IgD-negative memory B cell (primary cell): ENCODE data around the gene VAMP2. TPM values are rescaled to one million over a fixed set of nuclear protein-coding genes. Genes with fewer than 3 reads are reported as not detected.
A peak's percentile ranks its signal among the peaks of the same experiment; 100 is the strongest.
"Not testable (repeated sequence)": the region's sequence is repeated elsewhere in the genome, so short reads cannot be mapped to it uniquely, and the experiment has no call there.

Source experiments
- H3K27ac Mint-ChIP-seq, 3 donors: one replicate each; pipeline ENCODE4 v1.8.0; 2020 to 2022; ENCODE audit warnings: mild to moderate bottlenecking in 3 of 3, mixed read lengths in 3 of 3, moderate library complexity in 1 of 3
- H3K27me3 Mint-ChIP-seq: one replicate; pipeline ENCODE4 v1.8.0; 2021; ENCODE audit warnings: mixed read lengths
- H3K36me3 Mint-ChIP-seq: one replicate; pipeline ENCODE4 v1.8.0; 2020; ENCODE audit warnings: mild to moderate bottlenecking, mixed read lengths
- H3K4me1 Mint-ChIP-seq, 3 donors: one replicate each; pipeline ENCODE4 v1.8.0; 2020 to 2022; ENCODE audit warnings: mixed read lengths in 3 of 3, mild to moderate bottlenecking in 1 of 3
- H3K4me3 Mint-ChIP-seq, 4 donors: one replicate each; pipeline ENCODE4 v1.8.0; 2020 to 2022; ENCODE audit warnings: mild to moderate bottlenecking in 4 of 4, mixed read lengths in 4 of 4, moderate library complexity in 3 of 4
- H3K9me3 Mint-ChIP-seq, 3 donors: one replicate each; pipeline ENCODE4 v1.8.0; 2020 to 2021; ENCODE audit warnings: mixed read lengths in 3 of 3, mild to moderate bottlenecking in 1 of 3
- polyA plus RNA-seq: library from polyadenylated mRNA; unstranded; fragments of 300-500 nt; fragmentation: Illumina TruSeq; gene quantifications from one replicate; pipeline ENCODE4 v1.2.3, GENCODE V29; 2021

The VAMP2 gene
- polyA plus RNA-seq, 1 donor from 2014 or later: 83.7 TPM

DNA sequence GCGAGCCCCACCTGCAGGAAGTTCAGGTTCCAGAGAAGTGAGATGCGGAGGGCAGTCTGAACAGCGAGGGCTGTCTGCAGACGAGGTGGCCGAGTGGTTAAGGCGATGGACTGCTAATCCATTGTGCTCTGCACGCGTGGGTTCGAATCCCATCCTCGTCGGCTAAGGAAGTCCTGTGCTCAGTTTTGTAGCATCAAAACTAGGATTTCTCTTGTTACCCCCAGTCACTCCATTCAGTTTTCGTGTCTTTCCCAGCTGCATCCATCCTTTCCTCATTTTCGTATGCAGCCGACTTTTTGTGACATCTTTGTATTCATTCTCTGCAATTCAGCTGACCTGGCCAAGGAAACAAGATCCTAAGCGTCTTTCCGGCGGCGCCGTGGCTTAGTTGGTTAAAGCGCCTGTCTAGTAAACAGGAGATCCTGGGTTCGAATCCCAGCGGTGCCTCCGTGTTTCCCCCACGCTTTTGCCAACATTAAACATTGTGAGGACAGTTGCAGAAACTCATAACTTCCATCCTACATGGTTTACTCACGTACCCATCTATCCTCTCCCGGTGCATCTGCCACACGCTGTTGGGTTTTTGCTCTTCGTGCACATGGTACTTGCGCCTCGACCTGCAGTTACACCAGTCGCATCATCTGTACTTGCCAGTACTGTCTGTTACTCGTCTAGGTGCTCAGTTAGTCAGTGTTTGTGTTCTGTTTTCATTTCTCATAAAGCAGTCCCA, 24.2 kb upstream of the VAMP2 start:
- no peak overlapping the region for H3K27ac Mint-ChIP-seq
- H3K4me3 Mint-ChIP-seq: no peak overlapping the region
- no peaks in the 10 kb centered on the region for H3K36me3 Mint-ChIP-seq
- H3K9me3 Mint-ChIP-seq: no peaks in the 10 kb centered on the region
- no peaks in the 10 kb centered on the region for H3K27me3 Mint-ChIP-seq
- peaks cover 7 to 13% (median 12%) of the 10 kb centered on the region in 3 donors for H3K4me1 Mint-ChIP-seq

DNA sequence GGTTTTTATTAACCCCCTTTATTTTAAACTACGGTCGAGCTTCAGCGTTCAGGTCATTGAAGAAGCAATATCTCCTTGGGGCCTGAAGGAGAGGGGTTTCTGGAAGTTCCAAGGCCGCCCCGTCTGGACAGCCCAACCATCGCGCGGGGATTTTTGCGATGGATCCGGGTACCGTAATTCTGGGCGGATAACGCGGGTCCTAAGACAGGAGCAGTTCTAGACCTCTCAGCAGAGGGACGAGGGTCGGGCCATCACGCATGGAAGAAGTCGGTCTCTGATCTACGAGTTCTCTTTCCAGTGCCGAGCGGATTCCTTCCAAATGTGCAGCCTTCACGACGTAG, 23.7 kb upstream of the VAMP2 start:
- Mint-ChIP-seq H3K4me1 (peaks cover 11 to 15% (median 11%) of the 10 kb centered on the region in 3 donors), H3K27ac (no peak overlapping the region), H3K4me3 (no peak overlapping the region), H3K9me3 (no peaks in the 10 kb centered on the region), H3K27me3 (no peaks in the 10 kb centered on the region), H3K36me3 (no peaks in the 10 kb centered on the region)

DNA sequence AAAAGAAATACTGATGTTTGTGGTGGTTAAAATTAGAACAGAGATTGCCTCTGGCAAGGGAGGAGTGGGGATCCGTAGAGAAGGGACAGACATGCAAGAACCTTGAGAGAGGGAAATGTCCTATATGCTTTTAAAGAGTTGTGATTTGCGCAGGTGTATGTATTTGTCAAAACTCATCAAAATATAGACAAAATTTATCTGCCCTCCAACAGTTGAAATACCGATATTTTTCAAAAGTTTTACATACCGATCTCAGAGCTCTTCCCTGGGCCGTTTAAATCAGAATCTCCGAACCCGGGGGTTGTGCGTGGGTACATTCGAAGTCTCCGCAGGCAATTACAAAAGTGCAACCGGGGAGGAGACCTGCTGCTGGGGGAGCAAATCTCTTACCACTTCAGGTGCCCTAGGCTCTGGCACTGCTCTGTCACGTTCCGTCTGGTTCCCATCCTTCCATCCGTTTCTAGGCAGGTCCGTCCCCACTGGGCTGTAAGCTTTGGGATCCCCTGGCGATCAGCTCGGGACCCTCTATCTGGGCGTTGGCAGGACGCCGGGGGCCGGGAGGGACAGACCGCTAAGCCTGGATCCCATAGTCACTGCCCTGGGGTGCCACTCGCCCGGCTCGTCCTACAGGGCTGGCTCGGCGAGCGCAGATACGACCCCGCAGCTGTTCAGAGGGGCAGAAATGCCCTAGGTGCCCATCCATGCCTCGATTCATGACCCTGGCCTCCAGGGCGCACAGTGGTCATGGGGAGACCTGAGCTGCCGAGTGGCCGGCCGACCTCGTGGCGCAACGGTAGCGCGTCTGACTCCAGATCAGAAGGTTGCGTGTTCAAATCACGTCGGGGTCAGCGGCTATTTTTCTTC, 23.1 kb upstream of the VAMP2 start:
- H3K27ac Mint-ChIP-seq: no peak overlapping the region
- H3K4me1 Mint-ChIP-seq: peaks cover 8 to 15% (median 11%) of the 10 kb centered on the region in 3 donors

DNA sequence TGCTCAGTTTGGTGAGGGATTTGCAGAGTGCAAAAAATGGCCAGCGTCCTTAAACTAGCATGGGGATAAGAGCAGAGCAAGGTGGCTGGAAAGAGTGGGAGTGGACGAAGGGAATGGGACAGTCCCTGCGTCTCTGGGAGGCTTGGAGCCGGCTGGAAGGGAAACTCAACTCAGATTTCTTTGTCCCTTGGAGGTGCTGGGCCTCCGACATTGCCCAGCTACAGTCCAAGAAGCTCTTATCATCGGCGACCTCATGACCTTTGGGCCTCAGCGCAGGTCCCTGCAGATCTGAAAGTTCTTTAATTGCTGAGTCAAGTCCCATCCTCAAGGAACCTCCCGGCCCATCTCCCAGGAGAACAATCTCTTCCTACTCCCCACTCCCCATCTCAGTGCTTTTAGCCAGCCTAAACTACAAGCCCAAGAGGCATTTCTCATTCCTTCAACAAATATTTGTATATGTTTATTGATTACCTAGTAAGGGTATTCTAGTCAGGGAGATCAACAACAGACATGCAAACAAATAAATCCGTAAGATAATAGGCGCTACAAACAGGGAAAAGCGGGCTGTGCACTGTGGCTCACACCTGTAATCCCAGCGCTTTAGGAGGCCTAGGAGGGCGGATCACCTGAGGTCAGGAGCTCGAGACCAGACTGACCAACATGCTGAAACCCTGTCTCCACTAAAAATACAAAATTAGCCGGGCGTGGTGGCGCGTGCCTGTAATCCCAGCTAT, 14.4 kb upstream of the VAMP2 start:
- H3K4me1 Mint-ChIP-seq: peaks cover 29 to 35% (median 34%) of the 10 kb centered on the region in 3 donors
- H3K27me3 Mint-ChIP-seq: no peaks in the 10 kb centered on the region
- H3K36me3 Mint-ChIP-seq: no peaks in the 10 kb centered on the region
- H3K9me3 Mint-ChIP-seq: no peaks in the 10 kb centered on the region
- H3K4me3 Mint-ChIP-seq: peak overlapping the region; percentile 87 to 99 (median 94)
- peak overlapping the region; percentile 73 to 96 (median 95) for H3K27ac Mint-ChIP-seq

More for the DNA sequence above, 23.1 kb upstream of the VAMP2 start:
- H3K4me3 Mint-ChIP-seq: no peak overlapping the region
- no peaks in the 10 kb centered on the region for H3K27me3 Mint-ChIP-seq
- H3K36me3 Mint-ChIP-seq: no peaks in the 10 kb centered on the region
- H3K9me3 Mint-ChIP-seq: no peaks in the 10 kb centered on the region

DNA sequence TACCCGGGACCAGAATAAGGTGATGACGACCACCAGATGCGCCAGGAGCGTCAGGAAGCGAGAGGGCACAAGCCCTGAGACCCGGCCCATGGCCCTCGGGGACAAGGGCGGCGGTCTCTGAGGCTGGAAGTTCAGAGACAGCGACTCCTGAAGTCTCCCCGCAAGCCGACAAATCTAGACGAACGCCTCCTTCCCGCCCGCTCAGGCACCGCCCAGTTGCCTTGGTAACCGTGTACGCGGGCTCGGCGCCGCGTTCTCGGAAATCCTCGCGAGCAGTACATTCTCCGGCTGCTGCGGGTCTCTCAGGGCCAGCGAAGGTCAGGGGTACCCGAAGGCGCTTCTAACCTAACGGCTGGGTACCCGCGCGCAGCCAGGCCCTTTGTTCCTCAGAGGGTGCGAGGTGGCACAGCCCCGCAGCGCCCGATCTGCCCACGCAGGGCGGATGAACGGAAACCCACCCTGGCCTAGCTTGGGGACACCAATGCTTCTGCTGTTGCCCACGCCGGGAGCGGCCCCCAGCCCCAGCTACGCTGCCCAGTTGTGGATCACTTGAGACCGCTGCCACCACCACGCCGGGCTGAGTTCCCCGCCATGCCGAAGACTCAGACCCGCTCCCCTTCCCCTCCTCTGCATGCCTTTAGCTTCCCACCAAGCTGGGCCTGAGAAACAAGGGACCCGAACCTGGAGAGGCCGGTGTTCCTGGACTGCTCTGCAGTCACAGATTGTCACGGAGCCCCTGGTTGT, 13.6 kb upstream of the VAMP2 start, which contains the start of gene TMEM107:
Gene TMEM107, minus strand, starts transcription at position 184 of the 744 bp plus-strand sequence. Its CDS starts 94 bp downstream, at position 90.
- Mint-ChIP-seq H3K36me3 (no peaks in the 10 kb centered on the region), H3K4me3 (peak within 1 kb of the TSS; percentile 87 to 99 (median 94)), H3K9me3 (no peaks in the 10 kb centered on the region), H3K27ac (peak within 1 kb of the TSS; percentile 94 to 96 (median 95)), H3K4me1 (peaks cover 24 to 32% (median 32%) of the 10 kb centered on the region in 3 donors), H3K27me3 (no peaks in the 10 kb centered on the region)

DNA sequence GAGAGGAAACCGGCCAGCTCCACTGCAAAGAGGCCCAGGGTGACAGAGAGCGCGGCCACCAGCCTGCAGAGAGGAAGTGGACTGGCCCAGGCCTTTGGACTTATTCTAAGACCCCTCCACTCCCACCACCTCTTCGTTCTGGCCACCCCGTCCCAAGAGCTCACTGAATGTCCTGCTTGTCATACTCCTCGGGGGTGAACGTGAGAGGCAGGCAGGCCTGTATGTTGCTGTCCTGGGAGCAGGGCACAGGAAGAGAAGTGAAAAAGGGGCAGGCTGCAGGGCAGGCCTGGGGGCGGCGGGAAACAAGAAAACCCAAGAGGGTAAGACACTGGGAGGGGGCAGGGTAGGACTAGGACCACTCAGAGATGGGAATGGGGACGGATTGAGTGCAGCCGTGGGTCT, 13.0 kb upstream of the VAMP2 start:
- Mint-ChIP-seq H3K4me1 (peaks cover 24 to 32% (median 30%) of the 10 kb centered on the region in 3 donors), H3K36me3 (no peaks in the 10 kb centered on the region), H3K27ac (peak overlapping the region; percentile 94 to 96 (median 95)), H3K9me3 (no peaks in the 10 kb centered on the region), H3K27me3 (no peaks in the 10 kb centered on the region), H3K4me3 (peak overlapping the region; percentile 87 to 99 (median 94))

DNA sequence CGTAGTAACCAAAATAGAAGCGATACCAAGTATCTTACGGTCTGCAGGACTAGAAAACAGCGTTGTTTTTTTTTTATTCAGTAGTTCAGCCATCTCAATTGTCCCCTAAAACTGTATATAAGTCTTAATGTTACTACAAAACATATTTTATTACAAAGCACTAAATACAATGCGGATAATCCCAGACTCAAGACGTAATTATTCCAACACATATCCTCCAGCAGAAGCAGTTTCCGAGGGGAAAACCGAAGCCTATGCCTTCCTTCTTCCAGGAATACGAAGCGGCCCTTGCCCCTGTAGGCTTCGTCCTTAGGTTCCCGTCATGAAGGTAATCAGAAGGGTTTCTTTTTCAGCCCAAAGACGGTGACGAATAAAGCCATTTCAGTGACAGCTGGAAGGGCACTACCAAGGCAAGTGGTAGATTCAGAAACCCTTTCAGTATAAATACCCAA, 11.1 kb upstream of the VAMP2 start:
- H3K4me3 Mint-ChIP-seq: peak overlapping the region; percentile 91 to 97 (median 94)
- no peaks in the 10 kb centered on the region for H3K9me3 Mint-ChIP-seq
- no peaks in the 10 kb centered on the region for H3K27me3 Mint-ChIP-seq
- H3K27ac Mint-ChIP-seq: peak overlapping the region; percentile 96 to 100 (median 100)
- H3K36me3 Mint-ChIP-seq: no peaks in the 10 kb centered on the region
- H3K4me1 Mint-ChIP-seq: peaks cover 24 to 32% (median 29%) of the 10 kb centered on the region in 3 donors

DNA sequence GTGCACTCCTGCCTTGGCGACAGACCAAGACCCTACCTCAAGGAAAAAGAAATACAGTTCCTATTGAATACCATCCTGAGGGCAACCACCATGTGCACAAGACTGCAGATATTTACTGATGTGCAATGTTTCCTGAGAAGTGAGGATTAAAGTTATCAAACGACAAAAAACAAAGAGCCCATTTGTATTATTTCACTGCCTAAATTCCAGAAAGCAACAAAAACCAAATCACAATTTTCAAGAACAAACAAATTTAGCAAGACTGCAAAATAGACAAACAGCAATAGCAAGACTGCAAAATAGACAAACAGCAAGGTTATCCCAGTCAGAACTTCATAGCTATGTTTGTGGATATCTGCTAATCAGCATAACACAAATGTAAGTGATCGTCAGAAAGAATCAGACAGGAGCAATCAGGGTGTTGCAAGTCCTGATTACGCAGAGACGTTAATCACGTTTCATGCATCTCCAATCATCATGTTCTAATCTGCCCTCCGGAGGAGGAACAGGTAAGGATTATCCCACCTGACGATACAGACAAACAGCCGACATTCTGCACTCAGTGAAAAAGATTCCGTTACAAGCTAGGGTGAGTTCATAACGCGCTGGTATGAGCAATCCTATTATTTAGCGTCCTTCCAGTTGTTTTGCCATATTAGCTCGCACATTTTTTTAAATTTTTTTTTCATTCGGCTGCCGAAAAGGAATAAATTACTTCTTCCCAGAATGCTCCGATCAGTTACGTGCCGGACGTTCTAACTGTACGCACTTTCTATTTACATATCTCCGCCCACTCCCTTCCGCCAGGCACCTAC, 10.5 kb upstream of the VAMP2 start:
- no peaks in the 10 kb centered on the region for H3K36me3 Mint-ChIP-seq
- peak overlapping the region; percentile 96 to 100 (median 100) for H3K27ac Mint-ChIP-seq
- no peaks in the 10 kb centered on the region for H3K9me3 Mint-ChIP-seq
- peak overlapping the region; percentile 91 to 97 (median 94) for H3K4me3 Mint-ChIP-seq
- no peaks in the 10 kb centered on the region for H3K27me3 Mint-ChIP-seq
- H3K4me1 Mint-ChIP-seq: peaks cover 24 to 32% (median 29%) of the 10 kb centered on the region in 3 donors

DNA sequence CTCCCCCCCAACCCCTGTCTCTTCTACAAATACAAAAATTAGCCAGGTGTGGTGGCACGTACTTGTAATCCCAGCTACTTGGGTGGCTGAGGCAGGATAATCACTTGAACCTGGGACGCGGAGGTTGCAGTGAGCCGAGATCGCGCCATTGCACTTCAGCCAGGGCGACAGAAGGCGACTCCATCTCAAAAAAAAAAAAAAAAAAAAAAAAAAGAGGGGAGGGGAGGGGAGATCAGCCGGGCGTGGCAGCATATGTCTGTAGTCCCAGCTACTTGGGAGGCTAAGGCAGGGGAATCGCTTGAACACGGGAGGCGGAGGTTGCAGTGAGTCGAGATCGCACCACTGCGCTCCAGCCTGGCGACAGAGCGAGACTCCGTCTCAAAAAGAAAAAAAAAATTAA, 7.4 kb upstream of the VAMP2 start:
- not testable (repeated sequence) for H3K27me3 Mint-ChIP-seq, H3K9me3 Mint-ChIP-seq, H3K4me3 Mint-ChIP-seq, H3K27ac Mint-ChIP-seq, H3K36me3 Mint-ChIP-seq
- H3K4me1 Mint-ChIP-seq: peaks cover 13 to 19% (median 15%) of the 10 kb centered on the region in 3 donors

DNA sequence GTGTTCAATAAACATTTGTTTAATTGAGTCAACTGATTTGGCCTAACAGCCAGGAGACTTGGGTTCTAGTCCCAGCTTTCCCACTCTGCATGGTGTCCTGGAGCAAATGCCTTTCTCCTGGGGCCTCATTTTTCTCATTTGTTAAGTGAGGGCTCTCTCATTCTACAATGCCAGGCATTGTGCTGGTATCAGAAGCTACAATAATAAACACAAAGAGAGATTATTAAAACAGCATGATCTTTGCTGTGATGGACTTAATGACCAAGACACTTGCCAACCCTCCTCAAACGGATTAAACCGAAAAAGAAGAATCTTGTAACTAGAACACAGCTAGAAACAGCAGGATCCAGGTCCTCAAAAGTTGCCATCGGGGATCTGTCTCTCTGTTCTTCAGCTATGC, 4.8 kb upstream of the VAMP2 start:
- Mint-ChIP-seq H3K4me3 (no peak overlapping the region), H3K27me3 (no peaks in the 10 kb centered on the region), H3K27ac (peak overlapping the region in 1 of 3 donors; percentile 32), H3K4me1 (peaks cover 0 to 16% (median 14%) of the 10 kb centered on the region in 3 donors), H3K36me3 (no peaks in the 10 kb centered on the region), H3K9me3 (no peaks in the 10 kb centered on the region)

DNA sequence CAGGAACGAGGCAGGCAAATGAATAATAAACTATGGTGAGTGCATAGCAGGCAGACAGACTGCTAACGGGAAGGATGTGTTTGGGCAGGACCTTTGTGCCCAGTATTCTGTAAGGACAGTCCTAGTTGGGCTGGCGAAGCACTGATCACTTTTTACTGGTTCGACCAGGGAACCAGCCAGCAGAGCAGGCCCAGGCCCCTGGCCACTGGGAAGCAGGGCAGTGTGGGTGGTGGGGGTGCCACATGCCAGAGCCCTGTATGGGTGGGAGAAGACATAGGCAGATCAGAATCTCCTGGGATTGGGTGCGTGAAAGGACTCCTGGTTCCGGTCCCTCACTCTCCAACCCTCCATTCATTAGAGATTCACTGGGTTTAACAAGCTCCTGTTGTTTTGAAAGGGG, 4.0 kb upstream of the VAMP2 start:
- peak overlapping the region in 1 of 3 donors; percentile 39 for H3K27ac Mint-ChIP-seq
- H3K36me3 Mint-ChIP-seq: no peaks in the 10 kb centered on the region
- no peak overlapping the region for H3K4me3 Mint-ChIP-seq
- peaks cover 0 to 15% (median 14%) of the 10 kb centered on the region in 3 donors for H3K4me1 Mint-ChIP-seq
- no peaks in the 10 kb centered on the region for H3K27me3 Mint-ChIP-seq
- H3K9me3 Mint-ChIP-seq: no peaks in the 10 kb centered on the region

DNA sequence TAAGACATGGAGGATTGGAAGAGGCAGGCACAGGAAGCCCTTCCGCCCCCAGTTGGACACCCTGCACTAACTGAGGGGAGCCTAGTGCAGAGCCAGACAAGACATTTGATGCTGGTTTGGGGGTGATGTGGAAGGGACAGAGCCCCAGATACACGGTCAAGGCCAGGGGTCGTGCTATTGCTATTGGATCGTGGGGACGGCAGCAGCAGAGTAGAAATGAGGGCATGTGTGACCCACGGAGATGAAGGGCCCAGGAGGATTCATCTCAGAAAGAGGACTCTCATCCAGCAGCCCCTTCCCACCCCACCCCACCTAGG, 2.0 kb upstream of the VAMP2 start:
- Mint-ChIP-seq H3K9me3 (no peaks in the 10 kb centered on the region), H3K27ac (peak overlapping the region in 2 of 3 donors; percentile 91 to 95), H3K4me1 (peaks cover 0 to 29% (median 28%) of the 10 kb centered on the region in 3 donors), H3K4me3 (peak overlapping the region in 3 of 4 donors; percentile 21 to 77 (median 76)), H3K36me3 (no peaks in the 10 kb centered on the region), H3K27me3 (no peaks in the 10 kb centered on the region)

DNA sequence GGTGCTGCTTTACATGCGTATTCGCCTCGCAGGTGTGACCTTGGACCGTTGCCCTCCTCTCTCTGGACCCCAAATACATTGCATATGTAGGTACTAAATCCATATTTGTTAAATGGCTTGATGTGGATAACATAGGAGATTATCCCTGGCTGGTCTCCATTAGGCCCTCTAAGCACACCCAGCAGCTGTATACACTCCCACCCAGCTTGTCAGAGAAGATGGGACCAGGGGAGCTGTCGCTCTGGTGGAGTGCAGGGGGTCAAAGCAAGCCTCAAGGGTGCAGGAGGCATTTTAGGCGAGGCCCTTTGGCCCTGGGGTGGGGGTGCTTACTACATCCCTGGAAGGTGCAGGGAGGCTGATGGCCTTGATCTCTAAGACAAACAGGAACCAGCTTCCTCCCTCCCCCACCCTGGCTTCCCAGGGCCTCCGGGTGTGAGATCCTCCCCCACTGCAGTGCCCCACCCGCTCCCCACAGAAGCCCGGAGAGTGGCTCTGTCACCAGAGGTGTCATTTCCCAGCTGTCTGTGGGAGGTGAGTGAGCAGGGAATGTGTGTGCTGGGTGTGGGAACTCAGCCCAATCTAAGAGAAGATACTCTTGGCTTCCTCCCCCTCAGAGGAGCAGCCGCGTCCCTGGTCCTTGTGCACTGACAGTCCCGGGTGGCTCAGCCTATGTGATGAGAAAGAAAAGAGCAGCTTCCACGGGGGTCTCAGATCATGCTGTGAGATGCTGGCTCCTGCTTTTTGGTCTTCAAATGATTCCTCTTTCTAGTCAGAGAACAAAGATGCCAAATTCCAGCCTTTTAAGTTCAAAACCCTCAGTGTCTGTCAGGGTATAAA, 1.4 kb upstream of the VAMP2 start:
- Mint-ChIP-seq H3K4me1 (peaks cover 0 to 32% (median 29%) of the 10 kb centered on the region in 3 donors), H3K27ac (peak overlapping the region; percentile 91 to 95 (median 95)), H3K27me3 (no peaks in the 10 kb centered on the region), H3K4me3 (peak overlapping the region; percentile 76 to 95 (median 86)), H3K9me3 (no peaks in the 10 kb centered on the region), H3K36me3 (no peaks in the 10 kb centered on the region)
